GM21360 (cell line): ENCODE data around the gene LSAMP.
A peak's percentile ranks its signal among the peaks of the same experiment; 100 is the strongest.
"Not testable (repeated sequence)": the region's sequence is repeated elsewhere in the genome, so short reads cannot be mapped to it uniquely, and the experiment has no call there.

Experiments
- ATAC-seq: cut with Tn5 transposase; IDR thresholded peaks from one replicate; pipeline ENCODE4 v1.9.1; 2021; ENCODE audit warnings: mild to moderate bottlenecking, moderate library complexity; ENCODE audit not compliant: unreplicated experiment

LSAMP gene

GRCh38 chr3:115823083-115823482, 622.2 kb downstream of the LSAMP start:
- no peak for ATAC-seq

DNA sequence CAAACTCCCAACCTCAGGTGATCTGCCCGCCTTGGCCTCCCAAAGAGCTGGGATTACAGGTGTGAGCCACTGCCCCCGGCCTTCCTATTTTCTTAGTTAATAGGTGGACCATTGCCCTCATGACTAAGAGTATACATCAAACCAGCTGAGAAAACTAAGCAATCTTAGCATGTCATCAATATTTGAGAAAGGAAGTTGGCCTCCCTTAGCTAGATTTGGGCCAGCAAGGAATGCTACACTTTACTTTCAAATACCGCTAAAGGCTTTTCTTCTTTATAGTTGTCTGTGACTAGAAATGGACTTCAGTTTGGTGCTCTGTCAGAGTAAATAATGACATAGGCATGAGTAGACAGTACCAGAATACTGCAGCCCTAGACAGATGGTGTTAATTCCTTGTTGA, 622.7 kb downstream of the LSAMP start:
- ATAC-seq, result no peak

- ATAC-seq, result peak; percentile 93
Observed at GRCh38 chr3:115819785-115820384, 625.4 kb downstream of the LSAMP start.

GRCh38 chr3:115814778-115815380, 630.4 kb downstream of the LSAMP start:
- peak; percentile 50 for ATAC-seq

DNA sequence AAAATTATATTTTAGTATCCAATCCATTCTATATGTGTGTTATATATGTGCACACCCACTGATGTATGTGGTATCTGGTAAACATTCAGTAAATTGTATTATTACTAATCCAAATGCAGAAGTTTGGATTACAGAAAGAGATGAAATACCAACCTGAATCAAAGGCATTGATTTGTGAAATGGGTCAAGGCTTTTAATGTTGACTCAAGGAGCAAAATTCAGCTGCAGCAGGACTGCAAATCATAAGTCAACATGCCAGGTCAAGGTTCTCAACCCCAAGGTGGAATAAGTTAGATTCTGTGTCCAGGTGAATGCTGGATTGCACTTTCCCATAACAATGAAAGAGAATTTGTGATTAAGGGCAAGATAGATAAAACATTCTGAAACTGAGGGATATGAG, 631.3 kb downstream of the LSAMP start:
- no peak for ATAC-seq

GRCh38 chr3:115808816-115809215, 636.5 kb downstream of the LSAMP start:
- ATAC-seq, result no peak

DNA sequence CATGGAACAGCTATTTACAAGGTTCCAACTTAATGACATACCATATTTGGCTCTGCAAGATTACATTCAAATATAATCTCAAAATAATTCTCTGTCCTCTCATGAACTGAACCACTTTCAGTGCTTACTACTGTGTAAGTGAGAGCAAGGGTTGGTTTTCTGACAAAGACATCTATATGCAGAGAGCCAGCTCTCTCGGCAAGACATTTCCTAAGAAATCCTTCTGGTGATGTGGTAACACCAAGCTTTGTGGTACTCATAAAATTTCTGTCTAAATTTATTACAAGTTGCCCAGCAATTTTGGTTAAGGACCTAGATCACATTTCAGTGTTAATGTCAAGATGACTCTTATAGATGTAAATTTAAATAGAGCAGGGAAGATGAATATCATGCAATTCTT, 637.0 kb downstream of the LSAMP start:
- no peak for ATAC-seq

GRCh38 chr3:115806501-115806900, 638.8 kb downstream of the LSAMP start:
- ATAC-seq, result no peak

DNA sequence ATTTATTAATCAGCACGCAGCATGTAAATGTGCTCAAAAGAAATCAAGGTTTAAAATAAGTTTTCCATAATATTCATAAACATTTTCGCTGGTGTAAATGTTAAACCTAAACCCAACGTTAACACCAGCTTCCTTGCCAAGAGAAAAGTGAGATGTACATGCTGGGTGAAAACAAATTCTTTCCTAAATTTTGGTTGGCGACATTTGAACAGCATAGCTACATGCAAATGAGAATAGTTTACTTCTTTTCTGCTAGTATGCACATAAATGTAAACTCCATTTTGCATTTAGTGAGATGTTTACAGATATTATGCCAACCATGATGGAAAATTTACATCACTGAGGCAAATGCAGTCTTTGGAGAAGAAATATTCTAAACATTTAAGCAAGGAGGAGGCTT, 639.8 kb downstream of the LSAMP start:
- ATAC-seq, result no peak

DNA sequence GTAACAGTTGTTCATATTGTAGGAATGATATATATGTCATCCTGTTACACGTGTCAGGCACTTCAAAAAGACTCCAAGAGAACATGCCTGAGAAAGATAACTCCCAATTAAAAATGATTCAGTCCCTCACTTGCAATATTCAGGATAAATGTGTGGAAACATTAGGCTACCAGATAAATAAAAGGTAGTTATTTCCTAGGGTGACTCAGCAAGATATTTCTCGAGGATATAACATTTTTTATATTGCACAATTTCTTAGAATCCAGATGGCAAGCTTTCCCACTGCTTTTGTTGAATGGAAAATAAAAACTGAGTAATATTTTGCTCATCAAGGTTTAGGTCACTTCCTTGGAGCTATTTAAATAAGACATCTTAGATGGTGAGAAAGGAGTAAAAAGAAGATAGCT, 640.6 kb downstream of the LSAMP start:
- ATAC-seq, result no peak

GRCh38 chr3:115804200-115804599, 641.1 kb downstream of the LSAMP start:
- no peak for ATAC-seq

- no peak for ATAC-seq
Observed at GRCh38 chr3:115803661-115804060, 641.6 kb downstream of the LSAMP start.

DNA sequence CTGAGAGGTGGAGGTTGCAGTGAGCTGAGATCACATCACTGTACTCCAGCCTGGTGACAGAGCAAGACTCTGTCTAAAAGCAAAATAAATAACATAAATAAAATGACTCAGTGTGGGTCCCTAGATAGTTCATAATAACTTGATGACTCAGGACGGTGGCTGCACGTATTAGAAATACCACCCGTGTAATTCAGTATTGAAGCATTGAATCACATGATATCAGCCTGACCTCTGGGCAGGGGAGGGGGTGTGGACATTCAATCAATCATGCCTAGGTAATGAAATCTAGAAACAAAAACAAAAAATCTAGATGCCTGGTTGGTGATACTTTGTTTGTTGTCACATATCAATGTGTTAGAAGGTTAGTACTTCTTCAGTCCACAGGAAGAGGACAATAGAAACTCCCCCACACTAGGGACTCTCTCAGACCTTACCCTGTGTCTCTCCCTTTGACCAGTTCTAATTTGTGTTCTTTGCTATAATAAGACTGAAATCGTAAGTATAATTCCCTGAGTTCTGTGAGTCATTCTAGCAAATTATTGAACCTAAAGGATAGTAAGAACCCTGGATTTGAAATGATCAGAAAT, 644.7 kb downstream of the LSAMP start:
- ATAC-seq, result no peak

GRCh38 chr3:115800065-115800464, 645.2 kb downstream of the LSAMP start:
- ATAC-seq, result not testable (repeated sequence)

GRCh38 chr3:115792206-115792955, 652.9 kb downstream of the LSAMP start:
- ATAC-seq, result no peak

GRCh38 chr3:115791271-115792153, 653.8 kb downstream of the LSAMP start:
- ATAC-seq, result not testable (repeated sequence)

DNA sequence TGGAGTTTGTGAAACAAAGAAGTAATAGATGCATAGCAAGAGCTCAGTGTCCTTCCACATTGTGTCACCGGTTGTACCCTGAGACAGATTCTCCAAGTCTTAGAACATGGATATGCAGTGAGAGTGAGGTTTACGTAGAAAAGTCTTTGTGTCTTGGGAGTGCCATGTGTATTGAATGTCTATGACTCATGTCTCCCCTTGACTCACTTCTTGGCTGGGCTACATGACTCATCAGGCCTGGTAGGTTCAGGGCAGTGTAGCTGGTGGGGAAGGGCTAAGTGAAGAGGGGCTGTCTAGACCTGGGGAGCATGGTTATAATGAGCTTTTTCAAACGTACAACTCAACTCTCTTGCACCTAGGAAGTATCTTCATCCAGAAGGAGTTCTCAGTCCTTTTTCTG, 654.5 kb downstream of the LSAMP start:
- ATAC-seq, result no peak

DNA sequence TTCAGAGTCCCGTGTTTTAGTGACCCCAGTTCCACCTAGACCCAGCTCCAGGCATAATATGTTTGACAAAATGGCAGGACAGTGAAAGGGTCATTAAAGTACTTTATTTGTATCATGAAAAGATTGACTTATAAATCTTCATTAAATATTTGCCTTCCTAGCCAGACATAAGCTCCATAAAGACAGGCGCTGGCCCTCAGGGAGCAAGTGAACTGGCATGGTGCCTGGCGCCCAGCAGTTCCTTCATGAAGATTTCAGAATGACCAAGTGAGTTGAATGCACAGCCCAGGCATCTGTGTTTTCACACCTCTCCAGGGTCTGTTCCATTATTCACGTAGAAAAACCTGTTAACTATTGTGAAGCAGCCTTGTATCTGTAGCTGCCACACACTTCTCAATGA, 655.8 kb downstream of the LSAMP start:
- ATAC-seq, result no peak

DNA sequence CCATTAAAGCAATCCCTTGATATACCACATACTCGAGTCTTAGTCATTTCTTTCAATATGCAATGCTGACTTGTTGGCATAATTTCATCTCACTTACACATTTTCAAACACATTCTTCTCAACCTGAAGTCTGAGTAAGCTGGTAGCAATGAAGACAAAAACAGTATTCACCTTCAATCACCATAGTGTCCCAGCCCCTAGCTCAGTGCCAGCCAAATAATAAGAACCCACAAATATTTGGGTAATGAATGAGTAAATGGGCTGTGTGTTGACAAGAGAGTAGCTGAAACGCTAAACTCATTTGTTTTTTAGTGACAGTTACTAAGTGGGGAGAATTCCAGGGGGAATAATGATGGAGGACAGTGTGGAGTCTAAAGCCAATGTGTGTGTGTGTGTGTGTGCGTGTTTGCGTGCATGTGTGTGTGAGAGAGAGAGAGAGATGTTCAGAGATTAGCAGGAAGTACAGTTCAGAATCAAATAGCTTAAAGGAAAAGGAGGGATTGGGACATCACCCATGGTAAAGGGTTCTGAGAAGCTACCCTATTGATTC, 656.3 kb downstream of the LSAMP start:
- ATAC-seq, result no peak

DNA sequence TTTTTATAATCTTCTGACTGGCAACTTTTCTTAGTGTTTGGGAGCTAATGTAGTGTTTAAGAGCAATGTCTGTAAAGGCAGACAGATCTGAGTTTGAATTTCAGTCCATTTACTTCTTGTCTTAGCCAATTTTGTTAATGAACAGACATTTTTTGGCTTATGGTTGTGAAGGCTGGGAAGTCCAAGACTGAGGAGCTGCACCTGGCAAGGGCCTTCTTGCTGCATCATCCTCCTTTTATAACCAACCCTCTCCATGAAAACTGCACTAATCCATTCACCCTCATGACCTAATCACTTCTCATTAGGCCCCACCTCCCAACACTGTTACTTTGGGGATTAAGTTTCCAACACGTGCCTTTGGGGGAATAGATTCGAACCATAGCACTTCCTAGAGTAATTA, 657.5 kb downstream of the LSAMP start:
- ATAC-seq, result no peak

GRCh38 chr3:115785782-115786181, 659.5 kb downstream of the LSAMP start:
- ATAC-seq, result no peak
